Subcutaneous abdominal adipose tissue (tissue), 5 donors: ENCODE results near the gene UACA.

Experiments used
- H3K27ac ChIP-seq: one replicate; pipeline ENCODE4 v1.7.0; 2013; ENCODE audit warnings: low read depth, mild to moderate bottlenecking, inconsistent platforms, low read length, moderate library complexity
- H3K27me3 ChIP-seq, 5 donors: one replicate each; pipeline ENCODE4 v1.7.0; 2013; ENCODE audit warnings: low read length in 5 of 5, inconsistent platforms in 1 of 5; ENCODE audit not compliant: control insufficient read depth in 5 of 5, insufficient read depth in 4 of 5
- H3K36me3 ChIP-seq, 5 donors: one replicate each; pipeline ENCODE4 v1.7.0; 2013; ENCODE audit warnings: low read length in 5 of 5; ENCODE audit not compliant: control insufficient read depth in 5 of 5, insufficient read depth in 5 of 5
- H3K4me1 ChIP-seq, 5 donors: one replicate each; pipeline ENCODE4 v1.7.0; 2013; ENCODE audit warnings: low read length in 5 of 5, mild to moderate bottlenecking in 3 of 5, moderate library complexity in 1 of 5; ENCODE audit not compliant: control insufficient read depth in 5 of 5, insufficient read depth in 5 of 5
- H3K4me3 ChIP-seq, 5 donors: one replicate each; pipeline ENCODE4 v1.7.0; 2013; ENCODE audit warnings: low read length in 5 of 5, low read depth in 1 of 5
- H3K9ac ChIP-seq, 5 donors: one replicate each; pipeline ENCODE4 v1.7.0; 2013; ENCODE audit warnings: low read length in 5 of 5, mild to moderate bottlenecking in 4 of 5, moderate library complexity in 3 of 5
- H3K9me3 ChIP-seq, 5 donors: one replicate each; pipeline ENCODE4 v1.7.0; 2013; ENCODE audit warnings: low read length in 5 of 5; ENCODE audit not compliant: control insufficient read depth in 5 of 5
- donor health status: healthy.
- donor health status: healthy.
- donor health status: healthy.
- donor health status: healthy.
- donor health status: healthy.

UACA gene

GRCh38 chr15:70699890-70700289, 63.5 kb downstream of the UACA start:
- Histone ChIP-seq H3K36me3 (no peaks in the 10 kb centered on the region), H3K9me3 (no peaks in the 10 kb centered on the region), H3K4me3 (peak overlapping the region in 3 of 5 donors; percentile 31 to 52 (median 35)), H3K9ac (peak overlapping the region in 4 of 5 donors; percentile 30 to 46 (median 34)), H3K27ac (peak overlapping the region; percentile 63), H3K27me3 (no peaks in the 10 kb centered on the region), H3K4me1 (peaks cover 0 to 60% (median 46%) of the 10 kb centered on the region in 5 donors)

GRCh38 chr15:70698836-70699390, 64.4 kb downstream of the UACA start:
- Histone ChIP-seq H3K4me3 (peak overlapping the region in 2 of 5 donors; percentile 13 to 52), H3K36me3 (peaks cover 0 to 5% (median 0%) of the 10 kb centered on the region in 5 donors), H3K9me3 (no peaks in the 10 kb centered on the region), H3K4me1 (peaks cover 0 to 53% (median 46%) of the 10 kb centered on the region in 5 donors), H3K27ac (peak overlapping the region; percentile 63), H3K27me3 (no peaks in the 10 kb centered on the region), H3K9ac (peak overlapping the region in 2 of 5 donors; percentile 30 to 34)

GRCh38 chr15:70698426-70698825, 64.9 kb downstream of the UACA start:
- no peaks in the 10 kb centered on the region for H3K27me3 ChIP-seq
- peak overlapping the region; percentile 63 for H3K27ac ChIP-seq
- peak overlapping the region in 2 of 5 donors; percentile 30 to 34 for H3K9ac ChIP-seq
- no peaks in the 10 kb centered on the region for H3K9me3 ChIP-seq
- H3K36me3 ChIP-seq, result peaks cover 0 to 5% (median 0%) of the 10 kb centered on the region in 5 donors
- peaks cover 0 to 48% (median 42%) of the 10 kb centered on the region in 5 donors for H3K4me1 ChIP-seq
- peak overlapping the region in 2 of 5 donors; percentile 13 to 52 for H3K4me3 ChIP-seq

GRCh38 chr15:70690491-70691276, 72.7 kb downstream of the UACA start:
- no peak overlapping the region for H3K9ac ChIP-seq
- H3K4me3 ChIP-seq, result no peak overlapping the region
- no peaks in the 10 kb centered on the region for H3K9me3 ChIP-seq
- no peaks in the 10 kb centered on the region for H3K27me3 ChIP-seq
- peaks cover 0 to 23% (median 12%) of the 10 kb centered on the region in 5 donors for H3K4me1 ChIP-seq
- peak overlapping the region; percentile 45 for H3K27ac ChIP-seq
- H3K36me3 ChIP-seq, result peaks cover 15 to 26% (median 16%) of the 10 kb centered on the region in 5 donors

GRCh38 chr15:70690021-70690420, 73.3 kb downstream of the UACA start:
- Histone ChIP-seq H3K4me3 (no peak overlapping the region), H3K9ac (no peak overlapping the region), H3K36me3 (peaks cover 16 to 26% (median 17%) of the 10 kb centered on the region in 5 donors), H3K27ac (no peak overlapping the region), H3K27me3 (no peaks in the 10 kb centered on the region), H3K4me1 (peaks cover 0 to 23% (median 12%) of the 10 kb centered on the region in 5 donors), H3K9me3 (no peaks in the 10 kb centered on the region)

GRCh38 chr15:70687482-70687881, 75.9 kb downstream of the UACA start:
- H3K27ac ChIP-seq, result no peak overlapping the region
- peaks cover 12 to 32% (median 29%) of the 10 kb centered on the region in 5 donors for H3K36me3 ChIP-seq
- H3K4me1 ChIP-seq, result peaks cover 0 to 23% (median 12%) of the 10 kb centered on the region in 5 donors
- no peaks in the 10 kb centered on the region for H3K27me3 ChIP-seq
- no peak overlapping the region for H3K4me3 ChIP-seq
- no peaks in the 10 kb centered on the region for H3K9me3 ChIP-seq
- no peak overlapping the region for H3K9ac ChIP-seq

- H3K36me3 ChIP-seq, result peaks cover 8 to 34% (median 32%) of the 10 kb centered on the region in 5 donors
- no peaks in the 10 kb centered on the region for H3K9me3 ChIP-seq
- no peak overlapping the region for H3K27ac ChIP-seq
- H3K9ac ChIP-seq, result no peak overlapping the region
- H3K4me1 ChIP-seq, result peaks cover 0 to 23% (median 0%) of the 10 kb centered on the region in 5 donors
- no peak overlapping the region for H3K4me3 ChIP-seq
- H3K27me3 ChIP-seq, result no peaks in the 10 kb centered on the region
Observed at GRCh38 chr15:70680817-70681216, 82.5 kb downstream of the UACA start.

GRCh38 chr15:70679919-70680231, 83.5 kb downstream of the UACA start:
- Histone ChIP-seq H3K36me3 (peaks cover 17 to 44% (median 37%) of the 10 kb centered on the region in 5 donors), H3K9me3 (no peaks in the 10 kb centered on the region)

GRCh38 chr15:70672081-70672480, 91.3 kb downstream of the UACA start:
- H3K27ac ChIP-seq, result no peak overlapping the region
- no peak overlapping the region for H3K9ac ChIP-seq
- H3K4me3 ChIP-seq, result no peak overlapping the region
- no peaks in the 10 kb centered on the region for H3K9me3 ChIP-seq
- H3K36me3 ChIP-seq, result peaks cover 33 to 49% (median 37%) of the 10 kb centered on the region in 5 donors
- H3K27me3 ChIP-seq, result no peaks in the 10 kb centered on the region
- peaks cover 0 to 12% (median 7%) of the 10 kb centered on the region in 5 donors for H3K4me1 ChIP-seq

More at GRCh38 chr15:70679919-70680231, 83.5 kb downstream of the UACA start:
- H3K9ac ChIP-seq, result no peak overlapping the region
- H3K27ac ChIP-seq, result no peak overlapping the region
- H3K27me3 ChIP-seq, result no peaks in the 10 kb centered on the region
- H3K4me3 ChIP-seq, result no peak overlapping the region
- peaks cover 0 to 23% (median 0%) of the 10 kb centered on the region in 5 donors for H3K4me1 ChIP-seq

GRCh38 chr15:70670680-70671079, 92.7 kb downstream of the UACA start:
- H3K9ac ChIP-seq, result no peak overlapping the region
- no peak overlapping the region for H3K4me3 ChIP-seq
- H3K27ac ChIP-seq, result no peak overlapping the region
- peaks cover 0 to 19% (median 12%) of the 10 kb centered on the region in 5 donors for H3K4me1 ChIP-seq
- H3K36me3 ChIP-seq, result peaks cover 25 to 49% (median 35%) of the 10 kb centered on the region in 5 donors
- no peaks in the 10 kb centered on the region for H3K27me3 ChIP-seq
- no peaks in the 10 kb centered on the region for H3K9me3 ChIP-seq
